ENCODE measurements around the gene FBXL17. TPM values are rescaled to one million over a fixed set of nuclear protein-coding genes. Genes with fewer than 3 reads are reported as not detected.

FBXL17 gene
- total and polyA plus RNA-seq, 2 of the 4 experiments (the other 2 are of a cell fraction) = 3.9 to 8.1 TPM

DNA sequence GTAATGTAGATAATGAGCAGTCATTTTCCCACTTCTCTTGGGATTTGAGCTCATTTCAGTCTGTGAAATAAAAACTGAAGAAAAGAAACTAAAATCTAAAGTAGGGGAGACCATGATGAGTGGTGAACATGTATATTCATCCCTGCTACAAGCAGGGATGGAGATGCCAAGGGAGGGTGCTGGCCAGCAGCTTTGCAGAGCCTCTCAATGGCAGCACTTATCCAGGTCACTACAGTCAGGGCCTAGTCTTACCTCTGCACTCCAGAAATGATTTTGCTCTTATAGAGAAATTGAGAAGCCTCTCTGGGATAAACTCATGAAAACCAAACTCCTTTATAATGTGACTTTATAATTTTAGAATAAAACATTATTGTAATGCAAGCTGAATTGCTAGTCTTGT, 317.6 kb downstream of the FBXL17 start:
- H2BK20ac ChIP-seq (ENCODE audit: low read depth, low read length) = no peak overlapping the region
- H3K14ac ChIP-seq (replicated peaks; ENCODE audit: low read depth, low read length) = no peak overlapping the region
- no peaks in the 10 kb centered on the region for H3K9me1 ChIP-seq (ENCODE audit: insufficient read depth, low read length)
- no peaks in the 10 kb centered on the region for H3K27me3 ChIP-seq (ENCODE audit: control insufficient read depth, insufficient read depth, low read length)
- H2BK5ac ChIP-seq (ENCODE audit: low read depth, low read length, poor library complexity, severe bottlenecking) = no peak overlapping the region
- no peak overlapping the region for H4K8ac ChIP-seq (ENCODE audit: low read depth in 2 of 2, low read length in 2 of 2)
- POLR2A ChIA-PET (ENCODE audit: unreplicated experiment) = no interaction called here
- H2AK5ac ChIP-seq (ENCODE audit: low read depth, low read length) = no peak overlapping the region
- no peaks in the 10 kb centered on the region for H3K4me1 ChIP-seq (ENCODE audit: control insufficient read depth, insufficient read depth, low read length)
- ATAC-seq (ENCODE audit: low read depth) (no peak), DNase-seq (no peak)
- in situ Hi-C loops (cut with MboI; ENCODE audit: low sequenced_read_pairs) = no loop called here
- H3K36me3 ChIP-seq (ENCODE audit: control insufficient read depth, insufficient read depth, low read length) = no peaks in the 10 kb centered on the region
- H3K23ac ChIP-seq (ENCODE audit: low read depth, low read length) = no peak overlapping the region
- CTCF ChIA-PET = interaction anchor here (1.4 kb wide), 1 partner anchor 11 kb away, joined by 5 read pairs; no protein-coding TSS in a partner anchor
- H3K4me2 ChIP-seq (ENCODE audit: low read depth, low read length) = no peak overlapping the region
- no peak overlapping the region for H3K27ac ChIP-seq (ENCODE audit: insufficient read depth, low read length)
- no peaks in the 10 kb centered on the region for H3K9me3 ChIP-seq (ENCODE audit: control insufficient read depth, insufficient read depth, low read length)
- no peak overlapping the region for H3K9ac ChIP-seq (ENCODE audit: low read depth, low read length)
- H3K56ac ChIP-seq (ENCODE audit: extremely low read depth, insufficient read depth, low read length) = no peak overlapping the region
- dilution Hi-C loops (cut with HindIII; ENCODE audit: low sequenced_read_pairs, unreplicated experiment) = no loop called here
- H2BK120ac ChIP-seq (ENCODE audit: low read depth, low read length) = no peak overlapping the region
- TF ChIP-seq NFE2L2 (IDR thresholded peaks at IDR 0.05; ENCODE audit: low read depth, low read length) = no peak
- no peak for TF ChIP-seq MAFK (IDR thresholded peaks at IDR 0.05; ENCODE audit: low read depth, low read length)
- TF ChIP-seq, protein P1, sequence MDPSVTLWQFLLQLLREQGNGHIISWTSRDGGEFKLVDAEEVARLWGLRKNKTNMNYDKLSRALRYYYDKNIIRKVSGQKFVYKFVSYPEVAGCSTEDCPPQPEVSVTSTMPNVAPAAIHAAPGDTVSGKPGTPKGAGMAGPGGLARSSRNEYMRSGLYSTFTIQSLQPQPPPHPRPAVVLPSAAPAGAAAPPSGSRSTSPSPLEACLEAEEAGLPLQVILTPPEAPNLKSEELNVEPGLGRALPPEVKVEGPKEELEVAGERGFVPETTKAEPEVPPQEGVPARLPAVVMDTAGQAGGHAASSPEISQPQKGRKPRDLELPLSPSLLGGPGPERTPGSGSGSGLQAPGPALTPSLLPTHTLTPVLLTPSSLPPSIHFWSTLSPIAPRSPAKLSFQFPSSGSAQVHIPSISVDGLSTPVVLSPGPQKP (IDR thresholded peaks at IDR 0.05; ENCODE audit: borderline replicate concordance, low read depth, low read length) = no peak
- TF ChIP-seq CHD1 (IDR thresholded peaks at IDR 0.05; ENCODE audit: low read depth, low read length) = no peak
- no peak for TF ChIP-seq BHLHE40 (IDR thresholded peaks at IDR 0.05; ENCODE audit: low read depth, low read length)
- TF ChIP-seq POLR2A (IDR thresholded peaks at IDR 0.05; ENCODE audit: low read depth, low read length) = no peak
- no peak for TF ChIP-seq RFX5 (IDR thresholded peaks at IDR 0.05; ENCODE audit: low read depth, low read length)
- no peak for TF ChIP-seq RAD21 (IDR thresholded peaks at IDR 0.05; ENCODE audit: low read length)
- TF ChIP-seq, protein P2, sequence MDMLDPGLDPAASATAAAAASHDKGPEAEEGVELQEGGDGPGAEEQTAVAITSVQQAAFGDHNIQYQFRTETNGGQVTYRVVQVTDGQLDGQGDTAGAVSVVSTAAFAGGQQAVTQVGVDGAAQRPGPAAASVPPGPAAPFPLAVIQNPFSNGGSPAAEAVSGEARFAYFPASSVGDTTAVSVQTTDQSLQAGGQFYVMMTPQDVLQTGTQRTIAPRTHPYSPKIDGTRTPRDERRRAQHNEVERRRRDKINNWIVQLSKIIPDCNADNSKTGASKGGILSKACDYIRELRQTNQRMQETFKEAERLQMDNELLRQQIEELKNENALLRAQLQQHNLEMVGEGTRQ (IDR thresholded peaks at IDR 0.05; ENCODE audit: low read depth, low read length) = no peak
- no peak for TF ChIP-seq FOS (IDR thresholded peaks at IDR 0.05; ENCODE audit: low read depth, low read length)
- TF ChIP-seq CEBPB (IDR thresholded peaks at IDR 0.05; ENCODE audit: low read depth, low read length) = no peak
- H3K4me3 ChIP-seq (ENCODE audit: insufficient read depth, low read depth, low read length) = no peak overlapping the region
- H4K5ac ChIP-seq (ENCODE audit: low read depth, low read length) = no peak overlapping the region
- no peak overlapping the region for H2BK15ac ChIP-seq (ENCODE audit: low read depth, low read length)
- H3K4ac ChIP-seq (ENCODE audit: low read depth, low read length) = no peak overlapping the region
- no peak overlapping the region for H3K18ac ChIP-seq (ENCODE audit: low read depth, low read length)
- no peaks in the 10 kb centered on the region for H3K79me1 ChIP-seq (ENCODE audit: low read depth in 1 of 2, low read length in 2 of 2)
- intact Hi-C loops (cut with micrococcal nuclease) = no loop called here
- no peaks in the 10 kb centered on the region for H4K20me1 ChIP-seq (ENCODE audit: insufficient read depth, low read length)
- H4K91ac ChIP-seq (ENCODE audit: insufficient read depth, low read depth, low read length) = no peak overlapping the region
- BruUV-seq (replicated peaks) = no TSS peak
- H2AFZ ChIP-seq (replicated peaks; ENCODE audit: low read length, poor library complexity) = no peak overlapping the region
- H2AK9ac ChIP-seq (replicated peaks; ENCODE audit: low read depth, low read length, poor library complexity) = no peak overlapping the region

Measured in IMR-90 (cell line).